GM13977 (cell line): ENCODE data around the gene LEO1.

ENCODE experiments used
- DNase-seq: peaks from one replicate; pipeline ENCODE4 v3.0.0; 2012; ENCODE audit warnings: low spot score
- CTCF ChIP-seq: IDR thresholded peaks from 2 replicates; pipeline ENCODE4 v1.5.1; 2012; ENCODE audit warnings: mild to moderate bottlenecking, control low read depth; ENCODE audit not compliant: insufficient read depth; ENCODE audit errors: extremely low read depth, missing control alignments
- in situ Hi-C: fragments of 300-500 bp; cut with MboI; formaldehyde crosslinking; loops from one replicate; pipeline ENCODE4 v1.12.0; 2022; ENCODE audit warnings: low sequenced_read_pairs, low pct_unique_long_range_greater_than_20kb, mixed read lengths, inconsistent platforms; ENCODE audit not compliant: unreplicated experiment

Gene LEO1

GRCh38 chr15:51917493-51917892, 54.1 kb downstream of the LEO1 start:
- in situ Hi-C loops, result no loop called here
- TF ChIP-seq CTCF, result peak; percentile 35
- no peak for DNase-seq

DNA sequence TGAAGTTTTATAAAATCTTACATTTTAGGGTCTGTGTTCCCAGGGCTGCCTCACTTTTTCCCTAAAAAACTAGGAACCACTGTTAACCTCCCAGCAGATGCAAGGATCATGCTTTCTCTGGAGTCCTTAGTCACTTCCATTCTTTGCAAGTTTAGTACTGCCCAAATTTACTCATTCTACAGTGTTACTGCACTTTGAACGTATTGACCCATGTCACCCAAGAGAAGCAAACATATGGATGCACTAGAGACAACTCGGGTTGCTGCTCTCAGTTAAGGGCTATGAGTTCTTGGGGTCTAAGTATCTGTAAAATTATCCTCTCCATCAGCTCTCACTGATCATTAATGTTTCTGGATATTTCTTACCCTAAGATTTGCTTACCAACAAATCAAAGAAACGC, 59.0 kb downstream of the LEO1 start:
- TF ChIP-seq CTCF, result no peak
- DNase-seq, result no peak
- in situ Hi-C loops, result no loop called here

- in situ Hi-C loops, result no loop called here
- no peak for TF ChIP-seq CTCF
- no peak for DNase-seq
These were observed 62.0 kb downstream of the LEO1 start for GRCh38 chr15:51909584-51909983.

GRCh38 chr15:51908316-51908715, 63.3 kb downstream of the LEO1 start:
- TF ChIP-seq CTCF, result no peak
- in situ Hi-C loops, result no loop called here
- DNase-seq, result no peak

DNA sequence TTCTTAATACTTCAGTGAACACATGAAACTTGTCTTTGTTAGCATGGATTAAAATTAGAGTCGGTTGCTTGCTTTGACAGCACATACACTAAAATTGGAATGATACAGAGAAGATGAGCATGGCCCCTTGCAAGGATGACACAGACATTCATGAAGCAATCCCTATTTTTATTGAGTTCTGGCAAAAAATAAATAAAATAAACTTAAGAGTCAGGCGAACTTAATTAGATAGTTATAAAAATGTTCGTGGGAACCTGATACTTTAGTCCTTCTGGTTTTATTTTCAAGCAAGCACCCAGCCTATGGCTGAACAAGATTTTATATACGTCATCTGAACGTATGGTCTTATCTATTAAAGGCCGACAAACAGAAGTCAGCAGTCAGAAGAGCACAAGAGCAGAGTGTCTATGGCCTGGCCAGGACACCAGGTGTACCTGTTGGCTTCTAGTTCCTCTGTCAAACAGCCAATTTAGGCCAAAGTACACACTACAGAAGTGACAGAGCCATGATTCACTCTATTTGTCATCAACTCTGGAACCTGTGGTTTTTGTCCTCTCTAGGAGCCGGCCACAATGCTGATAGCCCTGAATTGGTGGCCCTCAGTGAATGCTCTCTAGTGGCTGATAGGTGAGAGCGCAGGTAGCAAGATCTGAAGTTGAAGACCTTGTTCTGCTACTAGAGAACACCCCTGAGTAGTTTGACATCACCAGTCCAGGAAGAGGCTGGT, 64.3 kb downstream of the LEO1 start:
- TF ChIP-seq CTCF, result no peak
- in situ Hi-C loops, result no loop called here
- no peak for DNase-seq

- no peak for TF ChIP-seq CTCF
- in situ Hi-C loops, result no loop called here
- DNase-seq, result no peak
These were observed 66.6 kb downstream of the LEO1 start for GRCh38 chr15:51904931-51905330.

DNA sequence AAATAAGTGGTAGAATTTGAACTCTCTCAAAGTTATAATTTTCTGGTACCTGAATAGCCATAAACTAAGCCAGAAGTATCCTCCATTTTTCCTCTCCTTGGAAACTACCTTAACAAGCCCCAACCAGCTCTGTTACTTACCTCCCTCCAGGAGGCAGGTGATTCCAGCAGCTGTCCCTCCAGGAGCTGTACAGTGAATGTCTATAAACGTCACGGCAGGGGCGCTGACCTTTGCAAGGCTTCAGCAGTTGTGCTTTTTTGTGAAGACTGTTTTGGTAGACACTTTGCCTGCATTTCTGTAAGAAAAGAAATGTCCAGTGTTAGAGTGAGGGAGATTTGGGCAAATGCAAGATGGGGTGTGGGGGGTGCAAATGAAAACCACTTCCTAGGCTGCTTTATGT, 67.2 kb downstream of the LEO1 start:
- DNase-seq, result no peak
- no peak for TF ChIP-seq CTCF
- in situ Hi-C loops, result no loop called here
